T47D (cell line): ENCODE results near the gene WDR19.

Experiments
- DNase-seq, 2 experiments: peaks; one replicate each; pipeline versions ENCODE4 v3.0.0 to v3.0.0-alpha.2; 2011 to 2012; ENCODE audit warnings: low read depth in 1 of 2, low spot score in 1 of 2
- JUND ChIP-seq: IDR thresholded peaks from 2 replicates; pipeline ENCODE4 v1.6.1; 2012; ENCODE audit warnings: low read depth
- in situ Hi-C: cut with HindIII; loops from 2 replicates; pipeline ENCODE4 v1.10.0; 2016; ENCODE audit warnings: low sequenced_read_pairs, low pct_unique_long_range_greater_than_20kb

The WDR19 gene

GRCh38 chr4:39323821-39324220 lies 141.5 kb downstream of the WDR19 start:
- no peak for TF ChIP-seq JUND
- DNase-seq, result no peak
- in situ Hi-C loops, result no loop called here

DNA sequence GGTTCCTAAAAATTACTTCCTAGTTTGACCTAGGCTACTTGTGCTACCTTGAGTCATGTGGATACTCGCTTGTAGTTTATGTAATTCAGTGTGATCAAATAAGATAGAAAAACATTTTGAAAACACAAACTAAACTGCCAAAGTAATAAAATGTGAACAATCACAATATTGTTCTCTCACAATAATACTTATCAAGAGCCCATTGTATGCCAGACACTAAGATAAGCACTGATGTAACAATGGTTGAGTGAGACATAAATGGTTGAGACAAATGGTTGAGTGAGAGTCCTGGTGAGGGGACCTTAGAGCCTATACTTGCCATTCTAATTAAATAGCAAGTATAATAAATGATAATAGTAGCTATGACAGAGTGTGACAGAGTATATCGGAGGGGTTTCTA lies 142.1 kb downstream of the WDR19 start:
- TF ChIP-seq JUND, result no peak
- DNase-seq, result no peak
- in situ Hi-C loops, result no loop called here

- DNase-seq, result peak in 1 of 2 experiments; percentile 24
- in situ Hi-C loops, result no loop called here
- no peak for TF ChIP-seq JUND
These were observed 142.7 kb downstream of the WDR19 start for GRCh38 chr4:39324897-39325613.

- no peak for DNase-seq
- TF ChIP-seq JUND, result no peak
- in situ Hi-C loops, result no loop called here
These were observed 144.2 kb downstream of the WDR19 start for GRCh38 chr4:39326468-39326977.

DNA sequence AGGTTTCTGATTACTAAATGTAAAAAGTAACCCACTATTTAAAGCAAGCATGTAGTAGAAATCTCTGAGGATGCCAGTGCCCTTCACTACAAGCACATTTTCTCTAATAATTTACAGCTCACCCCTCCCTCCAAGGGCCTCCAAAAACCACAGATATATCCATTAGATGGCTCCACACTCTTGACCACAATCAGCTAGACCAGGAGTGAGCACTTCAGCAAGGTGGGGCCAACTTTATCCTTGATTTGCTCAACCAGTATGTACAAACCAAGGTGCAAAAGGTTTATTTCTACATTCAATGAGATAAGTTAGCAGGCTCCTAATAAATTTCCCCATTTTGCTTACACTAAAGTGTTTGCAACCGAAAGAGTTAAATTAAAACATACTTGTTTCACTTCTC lies 148.0 kb downstream of the WDR19 start:
- no peak for TF ChIP-seq JUND
- in situ Hi-C loops, result no loop called here
- no peak for DNase-seq

- TF ChIP-seq JUND, result no peak
- no peak for DNase-seq
- in situ Hi-C loops, result no loop called here
These were observed 148.9 kb downstream of the WDR19 start for GRCh38 chr4:39331191-39331590.
